Activated gamma-delta T cell (primary cell): ENCODE data around the gene EZH1.

Experiments used
- DNase-seq: peaks from one replicate; lab custom pipeline; 2025; lab: John Stamatoyannopoulos, UW
- total RNA-seq, 2 donors: gene quantifications; one replicate each; lab custom pipeline; 2026; lab: John Stamatoyannopoulos, UW

Gene EZH1
- 239 to 290 reads per million in 2 donors for total RNA-seq

GRCh38 chr17:42744806-42745617, at the start of gene EZH1:
EZH1 (minus strand) TSS chr17:42745040; CDS start chr17:42728941, 16,099 bp downstream.
- DNase-seq = peak; percentile 86

- DNase-seq = no peak
Observed at GRCh38 chr17:42792545-42792944, 47.7 kb upstream of the EZH1 start.

GRCh38 chr17:42791948-42792347, 47.1 kb upstream of the EZH1 start:
- DNase-seq = no peak

GRCh38 chr17:42787266-42787665, 42.4 kb upstream of the EZH1 start:
- no peak for DNase-seq

GRCh38 chr17:42784811-42785592, 40.2 kb upstream of the EZH1 start:
- DNase-seq = no peak

- DNase-seq = no peak
Observed at GRCh38 chr17:42784409-42784808, 39.6 kb upstream of the EZH1 start.

- no peak for DNase-seq
Observed at GRCh38 chr17:42783791-42784138, 38.9 kb upstream of the EZH1 start.

GRCh38 chr17:42783062-42783790, 38.4 kb upstream of the EZH1 start:
- DNase-seq = no peak

- no peak for DNase-seq
Observed at GRCh38 chr17:42782166-42783061, 37.6 kb upstream of the EZH1 start.

GRCh38 chr17:42781639-42782165, 36.9 kb upstream of the EZH1 start:
- DNase-seq = no peak

GRCh38 chr17:42780851-42781638, 36.2 kb upstream of the EZH1 start:
- no peak for DNase-seq

- no peak for DNase-seq
Observed at GRCh38 chr17:42779936-42780850, 35.4 kb upstream of the EZH1 start, which contains the start of gene WNK4. WNK4 (plus strand) TSS chr17:42780610; CDS start chr17:42780699, 89 bp downstream.

GRCh38 chr17:42779304-42779935, 34.6 kb upstream of the EZH1 start:
- DNase-seq = no peak

GRCh38 chr17:42778570-42778969, 33.7 kb upstream of the EZH1 start:
- no peak for DNase-seq

- DNase-seq = no peak
Observed at GRCh38 chr17:42775534-42776098, 30.8 kb upstream of the EZH1 start.

GRCh38 chr17:42774066-42774745, 29.4 kb upstream of the EZH1 start:
- no peak for DNase-seq

- no peak for DNase-seq
Observed at GRCh38 chr17:42773290-42774035, 28.6 kb upstream of the EZH1 start, which contains the start of gene VPS25. VPS25 (plus strand) TSS chr17:42773449; CDS start chr17:42773476, 27 bp downstream.
